ENCODE results near the gene OPRD1.

GRCh38 chr1:28848416-28848815, 36.4 kb downstream of the OPRD1 start:
- no peak for TF ChIP-seq ZFP3 (CRISPR knock-in tag; IDR thresholded peaks at IDR 0.05)
- TF ChIP-seq GLIS3 (CRISPR knock-in tag; IDR thresholded peaks at IDR 0.05), result no peak
- no peak for TF ChIP-seq CSDC2 (CRISPR knock-in tag; IDR thresholded peaks at IDR 0.05)
- no peak for TF ChIP-seq ZFP30 (CRISPR knock-in tag; IDR thresholded peaks at IDR 0.05)
- TF ChIP-seq ARNTL (CRISPR knock-in tag; IDR thresholded peaks at IDR 0.05; ENCODE audit: borderline replicate concordance, low read depth), result no peak
- no peak for TF ChIP-seq OSR1 (CRISPR knock-in tag; IDR thresholded peaks at IDR 0.05)
- no peak for TF ChIP-seq ISL1 (CRISPR knock-in tag; IDR thresholded peaks at IDR 0.05)

Measured in SK-N-SH treated with all-trans-retinoic acid at 6 μM for 48 hours (cell line).